Tibial artery (tissue), 4 donors: ENCODE measurements around the gene SCLY.

ENCODE experiments used
- DNase-seq, 2 donors: peaks; one replicate each; pipeline ENCODE4 v3.0.0-alpha.2; 2019
- H3K27ac ChIP-seq, 2 donors: fragments of 200-600 bp; sonication (generic) in 1 of 2; 1 replicate in 1 of 2; 2 replicates in 1 of 2; pipeline ENCODE4 v1.5.1; 2018 to 2019; ENCODE audit warnings: mild to moderate bottlenecking in 1 of 2
- H3K27me3 ChIP-seq, 2 donors: fragments of 200-600 bp; sonication (generic) in 1 of 2; one replicate each; pipeline versions ENCODE4 v1.5.1 to v1.6.0; 2016 to 2019
- H3K36me3 ChIP-seq, 3 donors: fragments of 200-600 bp; sonication (generic) in 2 of 3; one replicate each; pipeline ENCODE4 v1.5.1; 2016 to 2019; ENCODE audit warnings: mild to moderate bottlenecking in 2 of 3
- H3K4me1 ChIP-seq, 4 donors: fragments of 200-600 bp; sonication (generic) in 2 of 4; 1 replicate in 3 of 4; 2 replicates in 1 of 4; pipeline ENCODE4 v1.5.1; 2016 to 2019
- H3K4me3 ChIP-seq, 2 donors: fragments of 200-600 bp; sonication (generic) in 1 of 2; 1 replicate in 1 of 2; 2 replicates in 1 of 2; pipeline ENCODE4 v1.5.1; 2018 to 2019; ENCODE audit warnings: mild to moderate bottlenecking in 2 of 2
- H3K9me3 ChIP-seq, 3 donors: fragments of 200-600 bp; sonication (generic) in 1 of 3; one replicate each; pipeline ENCODE4 v1.5.1; 2016 to 2019
- intact Hi-C: fragments of 100-400 bp; cut with DNase I; formaldehyde crosslinking; loops from one replicate; pipeline ENCODE4 v1.15.0; 2023; ENCODE audit warnings: low total_unique reads
- TF ChIP-seq, protein P1 (sequence below), 2 experiments: fragments of 200-600 bp in 1 of 2; fragments of 450-650 bp in 1 of 2; IDR thresholded peaks; one replicate each; pipeline ENCODE4 v1.5.1; 2017 to 2019; ENCODE audit warnings: antibody characterized with exemption in 2 of 2, mild to moderate bottlenecking in 1 of 2, moderate library complexity in 1 of 2

SCLY gene

DNA sequence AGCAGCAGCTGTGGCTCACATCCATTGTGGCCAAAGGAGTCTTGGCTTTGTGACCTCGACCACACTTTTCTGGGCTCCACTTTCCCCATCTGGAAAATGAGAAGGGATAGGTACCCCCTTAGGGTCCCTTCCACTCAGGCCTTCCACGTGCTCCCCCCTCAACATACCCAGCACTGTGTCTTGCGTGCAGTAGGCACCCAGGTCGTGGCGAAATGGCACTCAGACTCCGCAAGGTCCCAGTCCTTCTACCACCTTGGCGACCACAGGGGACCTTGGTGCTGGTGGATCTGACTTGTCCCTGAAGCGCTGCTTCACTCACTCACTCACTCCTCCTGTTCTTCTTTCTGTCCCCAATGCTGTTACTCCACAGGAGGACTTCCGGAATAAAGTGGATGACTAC is 19.9 kb upstream of the SCLY start:
- H3K9me3 ChIP-seq: no peaks in the 10 kb centered on the region
- no peak overlapping the region for H3K4me3 ChIP-seq
- TF ChIP-seq, protein P1, sequence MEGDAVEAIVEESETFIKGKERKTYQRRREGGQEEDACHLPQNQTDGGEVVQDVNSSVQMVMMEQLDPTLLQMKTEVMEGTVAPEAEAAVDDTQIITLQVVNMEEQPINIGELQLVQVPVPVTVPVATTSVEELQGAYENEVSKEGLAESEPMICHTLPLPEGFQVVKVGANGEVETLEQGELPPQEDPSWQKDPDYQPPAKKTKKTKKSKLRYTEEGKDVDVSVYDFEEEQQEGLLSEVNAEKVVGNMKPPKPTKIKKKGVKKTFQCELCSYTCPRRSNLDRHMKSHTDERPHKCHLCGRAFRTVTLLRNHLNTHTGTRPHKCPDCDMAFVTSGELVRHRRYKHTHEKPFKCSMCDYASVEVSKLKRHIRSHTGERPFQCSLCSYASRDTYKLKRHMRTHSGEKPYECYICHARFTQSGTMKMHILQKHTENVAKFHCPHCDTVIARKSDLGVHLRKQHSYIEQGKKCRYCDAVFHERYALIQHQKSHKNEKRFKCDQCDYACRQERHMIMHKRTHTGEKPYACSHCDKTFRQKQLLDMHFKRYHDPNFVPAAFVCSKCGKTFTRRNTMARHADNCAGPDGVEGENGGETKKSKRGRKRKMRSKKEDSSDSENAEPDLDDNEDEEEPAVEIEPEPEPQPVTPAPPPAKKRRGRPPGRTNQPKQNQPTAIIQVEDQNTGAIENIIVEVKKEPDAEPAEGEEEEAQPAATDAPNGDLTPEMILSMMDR (IDR thresholded peaks at IDR 0.05): no peak
- peaks cover 51 to 86% (median 81%) of the 10 kb centered on the region in 3 donors for H3K36me3 ChIP-seq
- H3K27ac ChIP-seq: no peak overlapping the region
- H3K27me3 ChIP-seq: no peaks in the 10 kb centered on the region
- DNase-seq: no peak
- intact Hi-C loops: no loop called here
- no peaks in the 10 kb centered on the region for H3K4me1 ChIP-seq

- TF ChIP-seq, protein P1 (IDR thresholded peaks at IDR 0.05): no peak
- H3K4me1 ChIP-seq: no peaks in the 10 kb centered on the region
- peaks cover 48 to 81% (median 79%) of the 10 kb centered on the region in 3 donors for H3K36me3 ChIP-seq
- H3K27ac ChIP-seq: no peak overlapping the region
- intact Hi-C loops: no loop called here
- no peak overlapping the region for H3K4me3 ChIP-seq
- H3K9me3 ChIP-seq: no peaks in the 10 kb centered on the region
- no peak for DNase-seq
- H3K27me3 ChIP-seq: no peaks in the 10 kb centered on the region
Measured at GRCh38 chr2:238042090-238042489, 18.7 kb upstream of the SCLY start.

DNA sequence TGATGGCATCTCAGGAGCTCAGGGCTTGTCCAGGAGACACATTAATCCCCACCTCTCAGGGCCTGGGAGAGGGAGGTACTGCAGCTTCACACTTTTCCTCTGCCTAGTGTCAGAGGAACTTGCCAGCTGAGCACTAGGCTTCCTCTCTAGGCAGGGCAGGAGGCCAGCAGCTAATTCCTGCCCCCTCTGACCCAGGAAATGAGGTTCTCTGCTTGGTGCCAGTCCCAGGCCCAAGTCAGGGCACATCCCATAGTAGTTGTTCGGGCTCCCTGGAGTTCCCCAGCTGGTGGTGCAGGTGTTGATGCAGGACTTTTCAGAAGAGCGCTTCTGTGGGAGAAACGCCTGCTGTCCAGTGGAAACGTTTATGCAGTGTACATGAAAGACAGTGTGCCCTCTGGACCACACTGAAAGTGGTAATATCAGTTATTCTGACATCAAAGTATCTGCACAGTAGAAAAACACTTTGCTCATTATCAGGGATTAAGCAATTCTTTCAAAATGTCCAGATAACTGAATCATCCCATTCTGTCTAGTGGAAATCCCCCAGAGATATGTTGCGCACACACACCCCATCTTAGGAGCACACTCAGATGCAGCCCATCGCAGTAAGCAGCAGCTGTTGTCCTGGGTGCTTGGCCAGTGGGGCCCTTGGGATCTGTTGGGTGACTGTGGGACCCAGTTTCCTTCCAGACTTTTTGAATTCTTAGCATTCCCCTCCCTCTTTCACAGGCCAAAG is 17.8 kb upstream of the SCLY start:
- no peaks in the 10 kb centered on the region for H3K27me3 ChIP-seq
- TF ChIP-seq, protein P1 (IDR thresholded peaks at IDR 0.05): no peak
- no peak for DNase-seq
- no peaks in the 10 kb centered on the region for H3K9me3 ChIP-seq
- H3K27ac ChIP-seq: no peak overlapping the region
- H3K4me3 ChIP-seq: no peak overlapping the region
- intact Hi-C loops: no loop called here
- no peaks in the 10 kb centered on the region for H3K4me1 ChIP-seq
- H3K36me3 ChIP-seq: peaks cover 41 to 71% (median 70%) of the 10 kb centered on the region in 3 donors

DNA sequence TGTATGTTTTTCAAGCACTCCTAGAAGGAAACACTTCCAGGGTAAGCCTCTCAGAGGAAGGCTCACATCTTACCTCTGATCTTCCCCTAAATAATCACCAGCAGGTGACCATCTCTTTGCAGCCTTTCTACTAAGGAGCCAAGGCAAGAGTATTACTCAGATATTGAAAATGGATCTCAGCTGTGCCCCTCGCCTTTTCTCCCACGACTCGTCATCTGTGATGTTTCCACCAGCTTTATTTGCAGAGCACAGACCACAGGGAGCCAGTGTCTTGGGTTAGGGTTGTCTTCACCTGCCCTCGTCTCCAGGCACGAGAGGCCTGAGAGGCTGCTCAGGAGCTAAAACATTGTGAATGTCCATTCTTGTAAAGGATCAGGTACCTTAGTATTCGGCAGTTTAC is 16.9 kb upstream of the SCLY start:
- Histone ChIP-seq H3K4me1 (no peaks in the 10 kb centered on the region), H3K27me3 (no peaks in the 10 kb centered on the region), H3K36me3 (peaks cover 36 to 63% (median 62%) of the 10 kb centered on the region in 3 donors), H3K4me3 (no peak overlapping the region), H3K9me3 (peaks cover 0 to 4% (median 0%) of the 10 kb centered on the region in 3 donors), H3K27ac (no peak overlapping the region)
- no peak for DNase-seq
- TF ChIP-seq, protein P1 (IDR thresholded peaks at IDR 0.05): no peak
- intact Hi-C loops: no loop called here

- Histone ChIP-seq H3K4me1 (no peaks in the 10 kb centered on the region), H3K36me3 (peaks cover 36 to 47% (median 46%) of the 10 kb centered on the region in 3 donors), H3K4me3 (no peak overlapping the region), H3K9me3 (peaks cover 0 to 4% (median 0%) of the 10 kb centered on the region in 3 donors), H3K27me3 (no peaks in the 10 kb centered on the region), H3K27ac (no peak overlapping the region)
- TF ChIP-seq, protein P1 (IDR thresholded peaks at IDR 0.05): no peak
- intact Hi-C loops: no loop called here
- no peak for DNase-seq
Measured at GRCh38 chr2:238045575-238045974, 15.2 kb upstream of the SCLY start.
